ENCODE results near the gene DEFB124. TPM values are rescaled to one million over a fixed set of nuclear protein-coding genes. Genes with fewer than 3 reads are reported as not detected.

DEFB124 gene
- total and polyA plus RNA-seq, 2 of the 8 experiments (the other 6 are each of a cell fraction or from before 2014, with no cell fraction given), result not detected

DNA sequence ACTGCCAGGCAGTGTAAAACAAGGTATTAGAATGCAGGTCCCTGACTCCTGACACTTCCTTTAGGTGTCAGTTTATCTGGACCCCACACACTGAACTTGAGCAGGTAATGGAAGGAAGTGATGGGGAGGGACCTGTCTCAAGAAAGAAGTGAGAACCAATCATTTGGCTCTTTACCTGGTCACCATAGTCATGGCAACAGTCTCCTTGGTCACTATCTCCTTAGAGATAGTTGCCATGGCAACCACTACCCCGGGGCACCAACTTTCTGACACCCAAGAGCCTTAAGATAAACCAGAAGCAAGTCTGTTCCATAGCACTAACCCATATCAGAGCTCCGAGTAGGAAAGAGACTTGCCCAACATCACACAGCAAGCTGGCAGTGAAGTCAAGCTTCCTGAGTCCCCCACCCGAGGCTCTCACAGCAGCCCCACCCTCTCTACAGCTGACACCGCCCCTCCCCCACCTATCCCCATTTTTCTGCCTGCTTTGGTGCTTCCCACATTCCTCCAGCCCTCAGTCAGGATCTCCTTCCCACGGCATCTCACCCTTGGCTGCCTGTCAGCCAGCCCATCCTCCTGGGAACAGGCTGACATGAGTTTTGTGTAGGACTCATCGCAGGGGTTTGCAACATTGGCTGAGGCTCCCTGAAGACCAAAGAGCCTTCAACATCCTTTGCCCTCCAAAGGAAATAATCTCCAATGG lies 23.1 kb upstream of the DEFB124 start (continued):
- TF ChIP-seq, protein P1, sequence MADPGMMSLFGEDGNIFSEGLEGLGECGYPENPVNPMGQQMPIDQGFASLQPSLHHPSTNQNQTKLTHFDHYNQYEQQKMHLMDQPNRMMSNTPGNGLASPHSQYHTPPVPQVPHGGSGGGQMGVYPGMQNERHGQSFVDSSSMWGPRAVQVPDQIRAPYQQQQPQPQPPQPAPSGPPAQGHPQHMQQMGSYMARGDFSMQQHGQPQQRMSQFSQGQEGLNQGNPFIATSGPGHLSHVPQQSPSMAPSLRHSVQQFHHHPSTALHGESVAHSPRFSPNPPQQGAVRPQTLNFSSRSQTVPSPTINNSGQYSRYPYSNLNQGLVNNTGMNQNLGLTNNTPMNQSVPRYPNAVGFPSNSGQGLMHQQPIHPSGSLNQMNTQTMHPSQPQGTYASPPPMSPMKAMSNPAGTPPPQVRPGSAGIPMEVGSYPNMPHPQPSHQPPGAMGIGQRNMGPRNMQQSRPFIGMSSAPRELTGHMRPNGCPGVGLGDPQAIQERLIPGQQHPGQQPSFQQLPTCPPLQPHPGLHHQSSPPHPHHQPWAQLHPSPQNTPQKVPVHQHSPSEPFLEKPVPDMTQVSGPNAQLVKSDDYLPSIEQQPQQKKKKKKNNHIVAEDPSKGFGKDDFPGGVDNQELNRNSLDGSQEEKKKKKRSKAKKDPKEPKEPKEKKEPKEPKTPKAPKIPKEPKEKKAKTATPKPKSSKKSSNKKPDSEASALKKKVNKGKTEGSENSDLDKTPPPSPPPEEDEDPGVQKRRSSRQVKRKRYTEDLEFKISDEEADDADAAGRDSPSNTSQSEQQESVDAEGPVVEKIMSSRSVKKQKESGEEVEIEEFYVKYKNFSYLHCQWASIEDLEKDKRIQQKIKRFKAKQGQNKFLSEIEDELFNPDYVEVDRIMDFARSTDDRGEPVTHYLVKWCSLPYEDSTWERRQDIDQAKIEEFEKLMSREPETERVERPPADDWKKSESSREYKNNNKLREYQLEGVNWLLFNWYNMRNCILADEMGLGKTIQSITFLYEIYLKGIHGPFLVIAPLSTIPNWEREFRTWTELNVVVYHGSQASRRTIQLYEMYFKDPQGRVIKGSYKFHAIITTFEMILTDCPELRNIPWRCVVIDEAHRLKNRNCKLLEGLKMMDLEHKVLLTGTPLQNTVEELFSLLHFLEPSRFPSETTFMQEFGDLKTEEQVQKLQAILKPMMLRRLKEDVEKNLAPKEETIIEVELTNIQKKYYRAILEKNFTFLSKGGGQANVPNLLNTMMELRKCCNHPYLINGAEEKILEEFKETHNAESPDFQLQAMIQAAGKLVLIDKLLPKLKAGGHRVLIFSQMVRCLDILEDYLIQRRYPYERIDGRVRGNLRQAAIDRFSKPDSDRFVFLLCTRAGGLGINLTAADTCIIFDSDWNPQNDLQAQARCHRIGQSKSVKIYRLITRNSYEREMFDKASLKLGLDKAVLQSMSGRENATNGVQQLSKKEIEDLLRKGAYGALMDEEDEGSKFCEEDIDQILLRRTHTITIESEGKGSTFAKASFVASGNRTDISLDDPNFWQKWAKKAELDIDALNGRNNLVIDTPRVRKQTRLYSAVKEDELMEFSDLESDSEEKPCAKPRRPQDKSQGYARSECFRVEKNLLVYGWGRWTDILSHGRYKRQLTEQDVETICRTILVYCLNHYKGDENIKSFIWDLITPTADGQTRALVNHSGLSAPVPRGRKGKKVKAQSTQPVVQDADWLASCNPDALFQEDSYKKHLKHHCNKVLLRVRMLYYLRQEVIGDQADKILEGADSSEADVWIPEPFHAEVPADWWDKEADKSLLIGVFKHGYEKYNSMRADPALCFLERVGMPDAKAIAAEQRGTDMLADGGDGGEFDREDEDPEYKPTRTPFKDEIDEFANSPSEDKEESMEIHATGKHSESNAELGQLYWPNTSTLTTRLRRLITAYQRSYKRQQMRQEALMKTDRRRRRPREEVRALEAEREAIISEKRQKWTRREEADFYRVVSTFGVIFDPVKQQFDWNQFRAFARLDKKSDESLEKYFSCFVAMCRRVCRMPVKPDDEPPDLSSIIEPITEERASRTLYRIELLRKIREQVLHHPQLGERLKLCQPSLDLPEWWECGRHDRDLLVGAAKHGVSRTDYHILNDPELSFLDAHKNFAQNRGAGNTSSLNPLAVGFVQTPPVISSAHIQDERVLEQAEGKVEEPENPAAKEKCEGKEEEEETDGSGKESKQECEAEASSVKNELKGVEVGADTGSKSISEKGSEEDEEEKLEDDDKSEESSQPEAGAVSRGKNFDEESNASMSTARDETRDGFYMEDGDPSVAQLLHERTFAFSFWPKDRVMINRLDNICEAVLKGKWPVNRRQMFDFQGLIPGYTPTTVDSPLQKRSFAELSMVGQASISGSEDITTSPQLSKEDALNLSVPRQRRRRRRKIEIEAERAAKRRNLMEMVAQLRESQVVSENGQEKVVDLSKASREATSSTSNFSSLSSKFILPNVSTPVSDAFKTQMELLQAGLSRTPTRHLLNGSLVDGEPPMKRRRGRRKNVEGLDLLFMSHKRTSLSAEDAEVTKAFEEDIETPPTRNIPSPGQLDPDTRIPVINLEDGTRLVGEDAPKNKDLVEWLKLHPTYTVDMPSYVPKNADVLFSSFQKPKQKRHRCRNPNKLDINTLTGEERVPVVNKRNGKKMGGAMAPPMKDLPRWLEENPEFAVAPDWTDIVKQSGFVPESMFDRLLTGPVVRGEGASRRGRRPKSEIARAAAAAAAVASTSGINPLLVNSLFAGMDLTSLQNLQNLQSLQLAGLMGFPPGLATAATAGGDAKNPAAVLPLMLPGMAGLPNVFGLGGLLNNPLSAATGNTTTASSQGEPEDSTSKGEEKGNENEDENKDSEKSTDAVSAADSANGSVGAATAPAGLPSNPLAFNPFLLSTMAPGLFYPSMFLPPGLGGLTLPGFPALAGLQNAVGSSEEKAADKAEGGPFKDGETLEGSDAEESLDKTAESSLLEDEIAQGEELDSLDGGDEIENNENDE (IDR thresholded peaks at IDR 0.05; ENCODE audit: insufficient replicate concordance, low read length), result no peak
- no peak for TF ChIP-seq GABPA (IDR thresholded peaks at IDR 0.05; ENCODE audit: borderline replicate concordance, insufficient read depth, low read length)
- TF ChIP-seq SUZ12 (IDR thresholded peaks at IDR 0.05; ENCODE audit: low read length), result no peak
- no peak for TF ChIP-seq POLR2A (IDR thresholded peaks at IDR 0.05; ENCODE audit: control extremely low read depth in 1 of 2, low read depth in 2 of 2, low read length in 2 of 2)
- TF ChIP-seq JUND (IDR thresholded peaks at IDR 0.05; ENCODE audit: low read length), result no peak
- TF ChIP-seq KDM5A (IDR thresholded peaks at IDR 0.05; ENCODE audit: low read length), result no peak
- no peak for TF ChIP-seq POU5F1 (IDR thresholded peaks at IDR 0.05; ENCODE audit: low read depth, low read length)
- TF ChIP-seq RAD21 (IDR thresholded peaks at IDR 0.05 in 1 of 2, conservative IDR thresholded peaks at IDR 0.05 in 1 of 2; ENCODE audit: low read depth in 2 of 2, low read length in 2 of 2), result no peak
- TF ChIP-seq MAFK (IDR thresholded peaks at IDR 0.05; ENCODE audit: low read depth, low read length), result no peak
- no peak for TF ChIP-seq ATF3 (IDR thresholded peaks at IDR 0.05; ENCODE audit: insufficient read depth, low read depth, low read length)
